Smooth muscle cell (in vitro differentiated cells): ENCODE results near the gene F11R. TPM values are rescaled to one million over a fixed set of nuclear protein-coding genes. Genes with fewer than 3 reads are reported as not detected.

Experiments used
- DNase-seq: peaks from one replicate; lab custom pipeline; 2025; ENCODE audit not compliant: unreplicated experiment; lab: John Stamatoyannopoulos, UW
- H2AFZ ChIP-seq: fragments of 200-600 bp; sonication (generic); 2 replicates; pipeline ENCODE4 v1.6.0; 2016; ENCODE audit warnings: antibody characterized with exemption, low read depth, mild to moderate bottlenecking
- H3F3A ChIP-seq: fragments of 200-600 bp; sonication (generic); 2 replicates; pipeline ENCODE4 v1.6.0; 2017; ENCODE audit warnings: antibody characterized with exemption, low read depth
- H3K27ac ChIP-seq: fragments of 200-600 bp; sonication (generic); 2 replicates; pipeline ENCODE4 v1.5.1; 2016; ENCODE audit warnings: low read depth, mild to moderate bottlenecking
- H3K27me3 ChIP-seq: fragments of 200-600 bp; sonication (generic); 2 replicates; pipeline ENCODE4 v1.6.1; 2016; ENCODE audit warnings: low read depth, mild to moderate bottlenecking
- H3K36me3 ChIP-seq: fragments of 200-600 bp; sonication (generic); 2 replicates; pipeline ENCODE4 v1.5.1; 2016; ENCODE audit warnings: low read depth
- H3K4me1 ChIP-seq: fragments of 200-600 bp; sonication (generic); 2 replicates; pipeline ENCODE4 v1.5.1; 2016; ENCODE audit warnings: low read depth
- H3K4me2 ChIP-seq: fragments of 200-600 bp; sonication (generic); 2 replicates; pipeline ENCODE4 v1.6.0; 2016; ENCODE audit warnings: mild to moderate bottlenecking
- H3K4me3 ChIP-seq: fragments of 200-600 bp; sonication (generic); 2 replicates; pipeline ENCODE4 v1.5.1; 2016; ENCODE audit warnings: mild to moderate bottlenecking
- H3K79me2 ChIP-seq: fragments of 200-600 bp; sonication (generic); 2 replicates; pipeline ENCODE4 v1.6.0; 2016; ENCODE audit warnings: low read depth, mild to moderate bottlenecking
- H3K9ac ChIP-seq: fragments of 200-600 bp; sonication (generic); 2 replicates; pipeline ENCODE4 v1.6.0; 2016; ENCODE audit warnings: low read depth
- H3K9me3 ChIP-seq: fragments of 200-600 bp; sonication (generic); replicated peaks from 2 replicates; pipeline ENCODE4 v1.5.1; 2016; ENCODE audit warnings: low read depth
- H4K20me1 ChIP-seq: fragments of 200-600 bp; sonication (generic); 2 replicates; pipeline ENCODE4 v1.6.0; 2016; ENCODE audit warnings: low read depth
- WGBS: methylation state at CpG from one replicate; pipeline ENCODE4 v1.1.7; 2016; ENCODE audit warnings: low lambda C conversion rate; 5-methylcytosine and 5-hydroxymethylcytosine counted together
- polyA plus RNA-seq: library from polyadenylated mRNA; unstranded; fragments of >200 nt; fragmentation: Nextera tagmentation; extraction: Ambion mirVana; gene quantifications from 2 replicates; pipeline ENCODE4 v1.2.1, GENCODE V29; 2016
- total RNA-seq: library from RNA; depleted of rRNA; stranded (reverse); fragments of >200 nt; gene quantifications from 2 replicates; pipeline ENCODE4 v1.2.3, GENCODE V29; 2014
- TF ChIP-seq, protein P1 (sequence below): fragments of 200-600 bp; sonication (generic); IDR thresholded peaks from 2 replicates; pipeline ENCODE4 v1.5.1; 2017; ENCODE audit warnings: borderline replicate concordance, mild to moderate bottlenecking, antibody characterized with exemption; ENCODE audit not compliant: insufficient read depth, poor library complexity, severe bottlenecking

Gene F11R
- total and polyA plus RNA-seq, 2 experiments from 2014 or later: 26.4 to 57.8 TPM

DNA sequence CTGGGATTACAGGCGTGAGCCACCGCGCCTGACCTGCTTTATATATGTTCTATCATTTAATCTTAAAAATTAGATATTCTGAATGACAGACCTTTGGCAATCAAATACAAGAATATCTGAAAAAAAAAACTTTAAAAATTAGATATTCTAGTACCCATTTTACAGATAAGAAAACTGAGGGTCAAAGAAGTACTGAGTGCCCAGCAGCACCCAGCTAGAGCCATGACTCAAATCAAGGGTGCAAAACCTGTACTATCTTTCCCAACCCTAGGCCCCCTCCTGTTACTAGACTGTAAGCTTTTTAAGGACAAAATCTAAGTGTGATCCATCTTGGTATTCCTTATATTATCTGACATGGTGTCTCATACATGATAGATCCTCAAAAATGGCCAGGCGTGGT is 40.5 kb upstream of the F11R start:
- no peaks in the 10 kb centered on the region for H3K79me2 ChIP-seq
- H3K36me3 ChIP-seq: no peaks in the 10 kb centered on the region
- WGBS: 97% methylated on average over 4 of the region's 4 CpGs
- H3K4me3 ChIP-seq: no peak overlapping the region
- H4K20me1 ChIP-seq: no peaks in the 10 kb centered on the region
- peaks cover 6% of the 10 kb centered on the region for H3K27me3 ChIP-seq
- H3K4me1 ChIP-seq: no peaks in the 10 kb centered on the region
- H3K4me2 ChIP-seq: no peak overlapping the region
- no peak overlapping the region for H3K9ac ChIP-seq
- no peak overlapping the region for H3K27ac ChIP-seq
- DNase-seq: no peak
- no peaks in the 10 kb centered on the region for H3F3A ChIP-seq
- no peaks in the 10 kb centered on the region for H3K9me3 ChIP-seq
- no peak overlapping the region for H2AFZ ChIP-seq
- TF ChIP-seq, protein P1, sequence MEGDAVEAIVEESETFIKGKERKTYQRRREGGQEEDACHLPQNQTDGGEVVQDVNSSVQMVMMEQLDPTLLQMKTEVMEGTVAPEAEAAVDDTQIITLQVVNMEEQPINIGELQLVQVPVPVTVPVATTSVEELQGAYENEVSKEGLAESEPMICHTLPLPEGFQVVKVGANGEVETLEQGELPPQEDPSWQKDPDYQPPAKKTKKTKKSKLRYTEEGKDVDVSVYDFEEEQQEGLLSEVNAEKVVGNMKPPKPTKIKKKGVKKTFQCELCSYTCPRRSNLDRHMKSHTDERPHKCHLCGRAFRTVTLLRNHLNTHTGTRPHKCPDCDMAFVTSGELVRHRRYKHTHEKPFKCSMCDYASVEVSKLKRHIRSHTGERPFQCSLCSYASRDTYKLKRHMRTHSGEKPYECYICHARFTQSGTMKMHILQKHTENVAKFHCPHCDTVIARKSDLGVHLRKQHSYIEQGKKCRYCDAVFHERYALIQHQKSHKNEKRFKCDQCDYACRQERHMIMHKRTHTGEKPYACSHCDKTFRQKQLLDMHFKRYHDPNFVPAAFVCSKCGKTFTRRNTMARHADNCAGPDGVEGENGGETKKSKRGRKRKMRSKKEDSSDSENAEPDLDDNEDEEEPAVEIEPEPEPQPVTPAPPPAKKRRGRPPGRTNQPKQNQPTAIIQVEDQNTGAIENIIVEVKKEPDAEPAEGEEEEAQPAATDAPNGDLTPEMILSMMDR: no peak

DNA sequence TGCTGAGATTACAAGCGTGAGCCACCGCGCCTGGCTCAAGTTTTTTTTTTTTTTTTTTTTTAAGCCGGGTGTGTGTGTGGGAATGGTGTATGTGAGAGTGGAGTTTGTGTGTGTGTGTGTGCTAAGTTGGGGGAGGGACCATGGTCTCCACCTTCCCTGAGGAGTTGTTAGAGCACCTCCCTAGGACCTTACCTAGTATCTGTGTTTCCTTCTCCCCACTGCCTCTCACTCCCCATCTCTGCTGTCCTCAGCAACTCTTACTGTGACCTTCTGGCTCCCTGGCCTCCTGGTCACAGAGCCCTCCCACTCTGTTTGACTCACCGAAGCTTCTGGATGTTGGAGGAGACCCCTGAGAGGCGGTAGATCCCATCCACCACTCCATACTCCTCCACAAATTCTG is 38.3 kb upstream of the F11R start:
- no peak overlapping the region for H3K4me2 ChIP-seq
- H3K36me3 ChIP-seq: no peaks in the 10 kb centered on the region
- no peak overlapping the region for H2AFZ ChIP-seq
- no peak overlapping the region for H3K4me3 ChIP-seq
- no peaks in the 10 kb centered on the region for H3K9me3 ChIP-seq
- WGBS: 85% methylated on average over 6 of the region's 6 CpGs
- no peaks in the 10 kb centered on the region for H3K79me2 ChIP-seq
- H3K27me3 ChIP-seq: peaks cover 6% of the 10 kb centered on the region
- H3K27ac ChIP-seq: no peak overlapping the region
- TF ChIP-seq, protein P1: no peak
- DNase-seq: no peak
- no peaks in the 10 kb centered on the region for H3F3A ChIP-seq
- no peak overlapping the region for H3K9ac ChIP-seq
- no peaks in the 10 kb centered on the region for H4K20me1 ChIP-seq
- no peaks in the 10 kb centered on the region for H3K4me1 ChIP-seq

DNA sequence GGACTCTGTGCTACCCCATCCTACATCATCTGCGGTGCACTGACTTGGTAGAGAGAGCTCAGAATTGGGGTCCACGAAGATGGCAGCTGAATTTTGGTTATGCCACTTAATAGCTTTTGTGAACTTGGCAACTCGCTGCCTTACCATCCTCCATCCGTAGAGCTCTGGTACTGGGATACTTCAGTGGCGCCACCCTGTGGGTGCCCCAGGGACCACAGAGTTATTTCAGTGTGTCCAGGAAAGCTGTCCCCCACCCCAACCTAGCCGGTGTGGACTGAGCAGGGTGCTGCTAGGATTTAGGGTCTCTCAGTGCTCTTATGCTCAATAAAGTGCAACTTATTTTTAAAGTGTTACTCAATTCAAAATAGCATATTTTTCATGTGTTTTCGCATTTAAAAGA is 33.9 kb upstream of the F11R start:
- WGBS: 91% methylated on average over 7 of the region's 7 CpGs
- Histone ChIP-seq H3K79me2 (no peaks in the 10 kb centered on the region), H2AFZ (no peak overlapping the region), H3K4me2 (no peak overlapping the region), H3K27me3 (no peaks in the 10 kb centered on the region), H3K9me3 (no peaks in the 10 kb centered on the region), H3K36me3 (no peaks in the 10 kb centered on the region), H3K9ac (no peak overlapping the region), H4K20me1 (no peaks in the 10 kb centered on the region), H3K4me3 (no peak overlapping the region), H3K27ac (no peak overlapping the region), H3K4me1 (no peaks in the 10 kb centered on the region), H3F3A (no peaks in the 10 kb centered on the region)
- DNase-seq: no peak
- TF ChIP-seq, protein P1: no peak

DNA sequence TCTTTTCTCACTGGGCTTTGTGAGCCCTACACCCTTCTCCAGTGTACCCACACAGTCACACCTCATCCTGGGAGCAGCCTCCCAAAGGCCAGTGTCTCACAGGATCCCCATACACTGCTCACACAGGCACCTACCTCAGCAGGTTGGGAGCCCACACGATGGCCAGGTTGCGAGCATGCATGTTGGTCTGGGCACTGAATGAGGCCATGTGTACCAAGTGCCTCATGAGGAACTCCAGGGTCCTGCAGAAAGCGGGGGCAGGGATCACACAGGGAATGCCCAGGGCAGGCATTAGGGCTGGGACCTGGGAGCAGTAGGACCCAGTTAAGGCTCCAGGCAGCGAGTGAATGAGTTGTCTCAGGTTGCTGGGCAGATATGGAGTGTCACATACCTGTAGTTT is 33.3 kb upstream of the F11R start:
- H2AFZ ChIP-seq: no peak overlapping the region
- no peaks in the 10 kb centered on the region for H3K36me3 ChIP-seq
- no peaks in the 10 kb centered on the region for H3K9me3 ChIP-seq
- TF ChIP-seq, protein P1: no peak
- H3K4me2 ChIP-seq: no peak overlapping the region
- H3F3A ChIP-seq: no peaks in the 10 kb centered on the region
- no peaks in the 10 kb centered on the region for H3K27me3 ChIP-seq
- H3K79me2 ChIP-seq: no peaks in the 10 kb centered on the region
- WGBS: 87% methylated on average over 4 of the region's 4 CpGs
- no peak overlapping the region for H3K27ac ChIP-seq
- H4K20me1 ChIP-seq: no peaks in the 10 kb centered on the region
- no peaks in the 10 kb centered on the region for H3K4me1 ChIP-seq
- no peak overlapping the region for H3K4me3 ChIP-seq
- DNase-seq: no peak
- no peak overlapping the region for H3K9ac ChIP-seq
